Renal pelvis (tissue), 4 donors: ENCODE data around the gene SLC6A2. TPM values are rescaled to one million over a fixed set of nuclear protein-coding genes. Genes with fewer than 3 reads are reported as not detected.
"Not testable (repeated sequence)": the region's sequence is repeated elsewhere in the genome, so short reads cannot be mapped to it uniquely, and the experiment has no call there.

Experiments used
- DNase-seq: peaks from one replicate; pipeline ENCODE4 v3.0.0-alpha.2; 2013
- polyA plus RNA-seq, 3 donors: library from polyadenylated mRNA; unstranded; fragments of 120-200 nt; gene quantifications; one replicate each; pipeline ENCODE4 v1.2.1, GENCODE V29; 2013; ENCODE audit not compliant: insufficient read length in 3 of 3

SLC6A2 gene
- polyA plus RNA-seq, 3 donors: 0.09 to 0.25 TPM; not detected in 1

DNA sequence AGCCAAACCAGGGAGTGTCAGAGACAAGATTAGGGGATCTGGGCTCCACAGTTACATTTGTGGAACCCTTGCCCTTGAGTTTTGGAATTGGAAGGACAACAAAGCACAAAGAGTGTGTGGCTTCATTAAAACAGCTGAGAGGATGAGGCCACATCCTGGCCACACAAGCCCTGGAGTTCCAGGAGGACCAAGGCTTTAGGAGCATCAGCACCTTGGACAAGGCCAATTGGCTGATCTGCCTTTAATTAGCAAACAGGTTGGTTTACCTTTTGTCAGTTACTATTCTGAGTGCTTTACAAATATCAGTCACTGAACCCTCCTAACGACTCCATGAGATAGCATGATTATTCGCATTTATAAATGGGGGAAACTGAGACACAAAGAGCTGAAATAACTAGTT is 54.7 kb downstream of the SLC6A2 start:
- DNase-seq: peak; percentile 34

DNA sequence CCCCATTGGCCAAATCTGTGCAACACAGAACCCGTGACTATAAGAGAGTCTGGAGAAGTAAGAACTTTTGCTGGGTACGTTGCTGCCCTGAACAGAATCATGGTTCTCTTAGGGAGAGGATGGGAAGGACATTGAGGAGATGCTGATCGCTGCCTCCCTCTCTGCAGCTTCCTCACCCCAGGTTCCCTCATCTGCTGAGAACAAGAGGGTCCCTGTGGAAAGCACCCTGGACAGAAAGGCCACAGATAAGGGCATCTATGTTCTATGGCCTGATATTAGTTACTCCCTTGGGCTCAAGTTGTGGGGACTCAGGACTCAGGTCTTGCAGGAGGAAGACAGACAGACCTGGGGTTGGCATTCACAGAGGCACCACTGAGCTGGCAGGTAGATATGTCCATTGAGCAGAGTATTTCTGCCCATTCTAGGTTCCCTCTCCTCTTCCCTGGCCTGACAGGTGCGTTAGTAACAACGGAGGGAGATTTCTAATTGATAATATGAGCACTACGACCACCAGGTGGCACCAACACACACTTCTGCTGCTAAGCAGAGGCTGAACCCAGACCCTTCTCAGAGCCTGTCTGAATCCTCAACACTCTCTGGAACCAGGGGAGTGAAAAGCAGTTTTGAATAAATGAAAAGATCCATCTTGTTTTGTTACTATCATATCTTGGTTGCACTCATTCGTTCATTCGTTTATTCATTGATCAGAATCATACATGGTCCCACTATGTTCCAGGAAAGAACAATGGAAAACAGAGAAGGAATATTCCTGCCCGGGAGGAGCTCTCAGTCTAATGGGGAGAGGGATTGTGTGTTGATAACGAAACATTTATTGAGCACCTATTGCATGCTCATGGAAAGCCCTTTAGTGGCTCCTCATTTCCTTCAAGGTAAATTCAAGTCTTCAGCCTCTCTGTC is 56.4 kb downstream of the SLC6A2 start:
- peak; percentile 53 for DNase-seq

DNA sequence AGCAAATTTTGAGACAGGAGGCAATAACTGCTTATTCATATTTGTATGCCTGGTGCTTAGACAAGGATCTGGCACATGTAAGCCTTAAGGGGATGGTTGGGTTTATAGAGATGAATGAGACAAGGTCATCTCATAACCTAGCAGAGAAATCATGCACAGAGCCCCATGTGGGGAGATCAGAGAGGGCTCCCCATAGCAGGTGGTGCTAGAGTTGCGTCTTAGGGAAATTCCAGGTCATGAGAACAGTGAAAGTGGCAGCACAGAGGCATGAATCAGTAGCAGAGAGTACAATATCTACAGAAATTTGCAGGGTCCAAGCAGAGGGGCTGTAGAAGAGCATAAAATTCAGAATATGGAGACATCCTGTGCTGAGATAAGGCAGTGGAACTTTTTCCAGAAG is 57.3 kb downstream of the SLC6A2 start:
- DNase-seq: no peak

DNA sequence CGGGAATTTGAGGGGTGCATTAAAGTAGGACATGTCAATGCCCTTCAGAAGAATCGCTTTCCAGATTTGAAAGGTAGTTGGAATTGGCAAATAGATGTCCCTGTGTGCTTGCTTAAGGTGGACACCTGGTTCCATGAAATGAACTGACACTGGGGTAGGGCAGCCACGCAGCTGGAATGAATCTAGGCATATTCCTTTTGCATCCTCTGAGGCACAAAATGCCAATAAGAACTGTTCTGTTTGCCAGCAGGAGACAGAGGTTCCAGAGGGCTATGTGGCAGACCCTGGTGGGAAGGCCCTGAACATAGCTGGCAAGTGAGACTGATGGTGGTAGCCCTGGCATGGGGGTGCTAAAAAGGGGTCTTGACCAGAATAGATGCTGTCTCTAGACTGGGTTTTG is 61.5 kb downstream of the SLC6A2 start:
- no peak for DNase-seq

DNA sequence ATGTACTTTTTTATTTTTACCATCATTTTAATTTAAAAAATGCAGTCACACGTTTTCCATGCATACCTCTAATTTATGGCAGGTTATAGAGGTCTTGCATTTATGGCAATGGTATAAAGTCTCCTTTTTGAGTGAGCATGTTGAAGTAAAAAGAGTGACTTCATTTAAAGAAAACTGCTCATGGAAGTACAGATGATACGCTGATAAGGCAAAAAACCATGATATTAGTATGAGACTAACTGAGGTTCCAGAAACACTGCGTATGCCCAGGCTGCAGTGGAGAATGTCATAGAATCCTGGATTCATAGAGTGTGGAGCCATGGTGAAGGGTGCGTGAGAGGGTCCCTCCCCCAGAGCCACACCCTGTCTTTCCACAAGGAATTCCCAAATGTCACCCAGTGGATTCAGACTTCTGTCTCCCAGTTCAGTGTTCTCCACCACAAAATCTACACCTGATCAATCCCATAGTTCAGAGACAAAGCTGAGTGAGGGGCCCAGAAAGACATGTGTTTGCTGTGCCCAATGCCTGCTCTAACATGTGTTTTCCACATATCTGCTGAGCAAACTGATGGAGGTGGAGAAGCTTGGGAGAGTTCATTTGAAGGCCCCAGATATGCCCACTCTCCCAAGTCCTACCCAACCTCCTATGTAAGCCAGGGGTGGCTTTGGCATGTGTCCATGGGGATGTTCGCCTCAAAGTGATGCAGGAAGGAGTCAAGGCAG is 69.4 kb downstream of the SLC6A2 start:
- no peak for DNase-seq

DNA sequence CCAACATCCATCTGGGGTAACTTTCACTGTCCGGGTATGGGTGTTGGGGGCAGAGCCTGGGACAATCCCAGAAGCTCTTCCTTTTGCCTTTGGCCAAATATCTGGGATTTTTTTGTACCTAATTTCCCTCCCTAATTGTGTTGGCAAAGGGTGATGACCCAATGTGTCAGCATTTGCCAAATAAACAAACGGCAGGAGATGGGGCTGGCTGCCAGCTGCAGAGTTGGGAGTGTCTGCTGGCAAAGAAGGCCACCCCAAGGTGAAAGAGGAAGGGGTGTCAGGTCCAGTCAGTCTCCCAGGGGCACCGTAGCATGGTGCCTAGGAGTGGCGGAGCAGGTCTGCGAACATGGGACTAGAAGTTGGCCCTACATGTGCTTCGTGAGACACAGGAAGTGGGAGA is 73.0 kb downstream of the SLC6A2 start:
- no peak for DNase-seq

DNA sequence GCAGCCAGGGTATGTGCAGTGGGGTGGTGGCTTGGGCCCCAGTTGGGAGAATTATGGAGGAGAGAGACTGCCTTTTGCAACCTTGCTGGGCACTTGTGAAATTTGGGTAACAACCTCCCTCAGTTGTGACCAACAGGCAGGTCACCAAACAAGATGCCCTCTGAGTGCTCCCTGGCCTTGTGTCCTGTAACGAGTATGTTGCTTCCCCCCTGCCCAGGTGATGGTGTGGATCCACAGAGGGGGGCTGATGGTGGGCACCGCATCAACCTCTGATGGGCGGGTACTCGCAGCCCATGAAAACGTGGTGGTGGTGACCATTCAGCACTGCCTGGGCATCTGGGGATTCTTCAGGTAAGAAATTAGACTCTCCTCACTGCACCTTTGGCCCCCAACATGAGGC is 74.3 kb downstream of the SLC6A2 start:
- no peak for DNase-seq

DNA sequence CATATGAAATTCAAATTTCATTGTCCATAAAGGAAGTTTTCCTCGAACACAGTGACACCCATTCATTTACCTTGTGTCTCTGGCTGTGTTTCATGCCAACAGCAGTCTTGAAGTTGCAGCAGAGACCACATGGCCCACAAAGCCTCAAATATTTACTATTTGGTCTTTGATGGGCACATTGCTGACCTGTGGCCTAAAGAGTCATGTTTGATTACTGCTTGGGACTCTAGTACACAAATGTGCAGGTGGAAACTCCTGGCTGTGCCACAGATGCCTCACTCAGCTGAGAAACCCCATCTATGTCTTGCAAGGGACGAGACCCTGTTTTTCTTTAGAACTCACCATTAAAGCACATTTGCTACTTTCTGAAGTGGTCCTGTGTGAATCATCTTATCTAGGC is 76.7 kb downstream of the SLC6A2 start:
- DNase-seq: no peak

DNA sequence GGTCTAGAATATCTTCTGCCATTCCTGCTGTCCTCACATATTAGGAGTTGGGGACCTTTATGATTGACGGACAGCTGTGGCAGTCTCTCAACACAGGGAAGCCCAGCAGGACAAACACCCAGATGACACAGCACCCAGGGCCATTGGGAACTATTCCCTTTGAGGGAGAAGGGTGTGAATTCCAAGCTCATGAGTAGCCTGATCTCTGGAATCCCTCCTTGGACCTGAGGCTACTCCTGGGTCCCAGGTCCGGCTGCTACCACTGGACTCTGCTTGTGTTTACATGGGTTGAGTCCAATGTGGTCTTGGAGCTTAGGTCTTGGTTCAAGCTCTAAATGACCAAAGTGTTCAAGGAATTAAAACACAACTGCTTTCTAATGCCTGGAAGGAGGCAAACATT is 78.9 kb downstream of the SLC6A2 start:
- DNase-seq: no peak

DNA sequence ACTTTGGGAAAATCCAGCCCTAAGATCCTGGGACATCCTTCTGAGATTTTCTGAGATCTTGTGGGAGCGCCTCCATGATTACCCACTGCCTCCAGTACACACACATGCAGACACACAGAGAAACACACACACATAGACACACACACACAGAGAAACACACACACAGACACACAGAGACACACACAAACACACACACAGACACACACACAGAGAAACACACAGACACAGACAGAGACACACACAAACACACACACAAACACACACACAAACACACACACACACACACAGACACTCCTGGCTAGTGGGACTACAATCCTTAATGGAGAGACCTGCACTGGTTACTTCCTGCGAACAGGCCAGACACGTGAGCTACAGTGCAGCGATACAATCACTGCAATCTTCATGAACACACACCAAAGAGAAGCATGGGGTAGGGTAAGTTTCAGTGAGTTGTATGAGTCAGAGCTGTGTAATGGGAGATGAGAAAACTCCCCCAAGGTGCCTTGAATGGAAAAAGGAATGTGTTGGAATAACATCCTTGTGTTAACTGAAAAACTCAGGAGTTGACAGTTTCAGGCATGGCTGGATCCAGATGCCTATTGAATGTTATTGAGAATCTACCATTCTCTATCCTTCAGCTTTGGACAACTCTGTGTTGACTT is 79.5 kb downstream of the SLC6A2 start:
- no peak for DNase-seq

DNA sequence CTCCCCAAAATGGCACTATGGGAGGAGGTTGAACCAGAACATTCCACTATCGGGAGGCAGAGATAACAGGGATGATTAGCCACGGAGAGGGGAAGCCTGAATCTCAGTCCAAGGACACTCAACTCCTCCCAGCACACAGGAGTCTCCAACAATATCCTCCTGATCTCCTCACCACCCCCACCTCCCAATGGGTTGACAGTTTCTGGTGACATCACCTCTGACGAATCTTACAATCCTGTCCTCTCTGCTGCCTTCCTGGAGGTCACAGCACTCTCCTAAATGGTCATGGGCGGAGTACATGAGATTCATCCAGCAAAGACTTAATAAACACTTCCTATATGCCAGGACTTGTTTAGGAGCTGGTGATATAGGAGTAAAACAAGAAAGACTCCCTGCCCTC is 80.9 kb downstream of the SLC6A2 start:
- no peak for DNase-seq

DNA sequence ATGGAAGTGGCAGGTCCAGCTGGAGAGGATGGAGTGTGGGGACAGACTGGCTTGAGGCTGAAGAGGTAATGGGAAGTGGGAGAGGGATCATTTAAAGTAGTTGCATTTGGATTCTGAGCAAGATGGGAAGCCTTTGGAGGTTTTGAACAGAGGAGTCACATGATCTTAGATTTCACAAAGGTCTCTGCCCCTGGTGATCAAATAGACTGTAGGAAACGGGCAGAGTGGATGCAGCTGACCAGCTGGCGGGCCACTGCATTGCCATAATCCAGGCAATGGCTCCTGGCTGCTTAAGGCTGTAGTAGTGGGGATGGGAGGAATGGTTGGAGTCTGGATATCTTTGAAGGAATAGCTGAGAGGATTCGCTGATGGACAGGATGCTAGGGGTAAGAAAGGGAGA is 81.5 kb downstream of the SLC6A2 start:
- DNase-seq: no peak

DNA sequence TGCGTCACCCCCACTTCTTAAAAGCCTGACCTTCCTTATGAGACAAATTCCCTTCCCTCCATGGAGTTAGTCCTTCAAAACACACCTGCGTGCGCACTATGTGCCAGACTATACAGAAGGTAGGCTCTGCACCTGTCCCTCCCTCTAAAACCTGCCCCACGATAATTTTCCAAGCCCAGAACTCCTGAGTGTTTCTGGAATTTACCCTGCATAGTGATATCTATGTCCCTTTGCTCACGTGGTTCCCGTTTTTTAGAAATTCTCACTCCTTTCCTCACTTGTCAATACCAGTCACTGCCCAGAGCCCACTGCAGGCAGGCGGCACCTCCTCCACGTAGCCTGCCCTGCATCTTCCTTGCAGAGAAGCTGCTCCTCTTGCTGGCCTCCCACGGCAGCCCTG is 82.2 kb downstream of the SLC6A2 start:
- no peak for DNase-seq

DNA sequence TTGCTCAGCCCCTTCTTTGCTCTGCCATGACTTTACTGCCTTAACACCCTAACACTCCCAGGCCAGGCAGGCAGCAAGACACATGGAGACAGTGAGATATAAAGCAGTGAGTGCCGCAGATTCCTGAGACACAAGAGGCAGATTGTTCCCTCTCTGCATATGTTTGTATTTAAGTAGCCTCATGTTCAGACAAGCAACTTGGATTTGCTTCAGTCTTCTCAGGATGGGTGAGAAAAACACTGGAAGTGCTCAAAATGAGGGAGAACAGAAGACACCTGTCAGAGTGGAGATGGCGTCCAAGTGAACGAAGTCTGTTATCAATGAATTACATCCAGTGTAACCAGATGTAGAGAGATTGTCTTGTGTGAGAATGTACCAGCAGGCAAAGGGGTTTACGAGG is 90.3 kb downstream of the SLC6A2 start:
- DNase-seq: no peak

DNA sequence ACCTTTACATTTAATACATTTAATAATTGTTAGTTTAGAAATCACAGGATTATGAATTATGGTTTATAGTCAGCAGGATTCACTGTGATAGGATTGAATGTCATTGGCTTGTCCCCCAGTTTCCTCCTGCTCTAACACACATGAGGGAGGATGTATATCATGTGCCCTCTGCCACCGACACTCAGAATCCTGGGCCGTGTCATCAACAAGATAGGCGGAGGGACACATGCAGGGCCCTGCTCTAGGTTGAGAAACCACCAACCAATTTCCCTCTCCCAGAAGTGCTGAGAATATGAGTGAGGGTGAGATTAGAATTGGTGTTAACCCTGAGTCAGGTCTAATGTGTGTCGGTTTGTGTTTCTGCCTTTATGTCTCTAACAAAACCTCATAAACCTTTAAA is 92.0 kb downstream of the SLC6A2 start:
- DNase-seq: no peak

DNA sequence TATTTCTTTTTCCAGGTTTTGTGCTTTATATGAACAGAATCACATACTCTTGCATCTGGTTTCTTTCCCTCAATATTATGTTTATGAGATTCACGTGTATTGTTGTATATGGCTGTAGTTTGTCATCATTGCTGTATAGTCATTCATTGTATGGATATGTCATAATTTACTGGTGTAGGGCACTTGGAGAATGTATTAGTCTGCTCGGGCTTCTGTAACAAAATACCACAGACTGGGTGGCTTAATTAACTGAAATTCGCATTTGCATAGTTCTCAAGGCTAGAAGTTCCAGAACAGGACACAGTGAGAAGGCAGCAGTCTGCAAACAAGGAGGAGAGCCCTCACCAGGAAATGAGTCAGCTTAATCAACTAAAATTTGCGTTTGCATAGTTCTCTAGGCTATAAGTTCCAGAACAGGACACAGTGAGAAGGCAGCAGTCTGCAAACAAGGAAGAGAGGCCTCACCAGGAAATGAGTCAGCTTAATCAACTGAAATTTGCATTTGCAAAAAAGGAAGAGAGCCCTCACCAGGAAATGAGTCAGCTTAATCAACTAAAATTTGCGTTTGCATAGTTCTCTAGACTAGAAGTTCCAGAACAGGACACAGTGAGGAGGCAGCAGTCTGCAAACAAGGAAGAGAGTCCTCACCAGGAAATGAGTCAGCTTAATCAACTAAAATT is 96.8 kb downstream of the SLC6A2 start:
- DNase-seq: not testable (repeated sequence)

DNA sequence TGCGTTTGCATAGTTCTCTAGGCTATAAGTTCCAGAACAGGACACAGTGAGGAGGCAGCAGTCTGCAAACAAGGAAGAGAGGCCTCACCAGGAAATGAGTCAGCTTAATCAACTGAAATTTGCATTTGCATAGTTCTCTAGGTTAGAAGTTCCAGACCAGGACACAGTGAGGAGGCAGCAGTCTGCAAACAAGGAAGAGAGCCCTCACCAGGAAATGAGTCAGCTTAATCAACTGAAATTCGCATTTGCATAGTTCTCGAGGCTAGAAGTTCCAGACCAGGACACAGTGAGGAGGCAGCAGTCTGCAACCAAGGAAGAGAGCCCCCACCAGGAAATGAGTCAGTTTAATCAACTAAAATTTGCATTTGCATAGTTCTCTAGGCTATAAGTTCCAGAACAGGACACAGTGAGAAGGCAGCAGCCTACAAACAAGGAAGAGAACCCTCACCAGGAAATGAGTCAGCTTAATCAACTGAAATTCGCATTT is 97.4 kb downstream of the SLC6A2 start:
- not testable (repeated sequence) for DNase-seq

Other genes starting within 250 kb of the SLC6A2 start
- gene MMP2, start 176.8 kb upstream of the SLC6A2 start, polyA plus RNA-seq: 100 to 1,000 TPM; 159 to 263 (median 206) TPM
- gene LPCAT2, start 146.9 kb upstream of the SLC6A2 start, polyA plus RNA-seq: 10 to 100 TPM in 1 of 3 donors, 1 to 10 TPM in 2; 8.0 to 10.8 (median 8.1) TPM
- gene CAPNS2, start 89.3 kb upstream of the SLC6A2 start, polyA plus RNA-seq: under 1 TPM in 1 of 3 donors, not detected in 2; 0.11 TPM
- gene CES1, start 177.1 kb downstream of the SLC6A2 start, polyA plus RNA-seq: 1 to 10 TPM; 2.8 to 3.1 (median 2.8) TPM
- gene CES5A, start 219.4 kb downstream of the SLC6A2 start, polyA plus RNA-seq: under 1 TPM; 0.11 to 0.15 (median 0.13) TPM